Endothelial cell of umbilical vein (primary cell): ENCODE measurements around the gene DAB1. TPM values are rescaled to one million over a fixed set of nuclear protein-coding genes. Genes with fewer than 3 reads are reported as not detected.

Experiments used
- BruUV-seq: library from RNA; stranded (reverse); fragments of 400-500 nt; replicated peaks from 2 replicates; lab custom pipeline; 2021; lab: Mats Ljungman, UMichigan
- CTCF ChIA-PET: fragments of 300-600, 350-600 bp; sonication (Branson Sonifier 250); formaldehyde crosslinking; loops from one replicate; lab custom pipeline; 2021; ENCODE audit warnings: antibody characterized with exemption, inconsistent platforms; lab: Charles Lee
- POLR2A ChIA-PET: fragments of 300-600, 350-600 bp; sonication (Branson Sonifier 250); formaldehyde crosslinking; loops from one replicate; lab custom pipeline; 2021; ENCODE audit warnings: antibody characterized with exemption, inconsistent platforms; lab: Charles Lee
- DNase-seq: peaks from one replicate; pipeline ENCODE4 v3.0.0-alpha.2; 2011; ENCODE audit warnings: low read depth, low spot score
- FAIRE-seq: peaks from 2 replicates; lab custom pipeline; 2011; peaks lifted over from hg19 to GRCh38; lab: Jason Lieb, UNC
- H2AFZ ChIP-seq: 2 replicates; pipeline ENCODE4 v1.6.0; 2012; ENCODE audit warnings: low read depth, low read length, control low read depth, inconsistent platforms
- H3K27ac ChIP-seq: 2 replicates; pipeline ENCODE4 v1.5.1; 2011; ENCODE audit warnings: low read depth, mild to moderate bottlenecking, control low read depth, low read length, moderate library complexity; ENCODE audit not compliant: insufficient read depth
- H3K27me3 ChIP-seq, 2 experiments: 2 replicates each; pipeline versions ENCODE4 v1.6.0 to v1.6.1; 2011; ENCODE audit warnings: low read length in 2 of 2, mixed read lengths in 1 of 2; ENCODE audit not compliant: control insufficient read depth in 2 of 2, insufficient read depth in 2 of 2
- H3K36me3 ChIP-seq, 2 experiments: 2 replicates in 1 of 2; 3 replicates in 1 of 2; pipeline ENCODE4 v1.5.1; 2011; ENCODE audit warnings: low read length in 2 of 2, mild to moderate bottlenecking in 1 of 2, moderate library complexity in 1 of 2; ENCODE audit not compliant: control insufficient read depth in 2 of 2, insufficient read depth in 2 of 2; ENCODE audit errors: extremely low read depth in 1 of 2
- H3K4me1 ChIP-seq: 3 replicates; pipeline ENCODE4 v1.5.1; 2011; ENCODE audit warnings: mild to moderate bottlenecking, low read length; ENCODE audit not compliant: control insufficient read depth, insufficient read depth; ENCODE audit errors: extremely low read depth
- H3K4me2 ChIP-seq: 2 replicates; pipeline ENCODE4 v1.6.1; 2011; ENCODE audit warnings: low read length, control low read depth, mixed read lengths; ENCODE audit not compliant: insufficient read depth
- H3K4me3 ChIP-seq, 3 experiments: fragments of 200-600 bp in 1 of 3; sonication (generic), shearing (Covaris generic) in 1 of 3; replicated peaks in 1 of 3; 2 replicates each; pipeline ENCODE4 v1.5.1; 2011 to 2016; ENCODE audit warnings: control low read depth in 3 of 3, low read length in 3 of 3, mild to moderate bottlenecking in 2 of 3, inconsistent platforms in 1 of 3, low read depth in 1 of 3, moderate library complexity in 1 of 3; ENCODE audit not compliant: insufficient read depth in 1 of 3
- H3K79me2 ChIP-seq: 2 replicates; pipeline ENCODE4 v1.6.0; 2012; ENCODE audit warnings: low read length, inconsistent platforms; ENCODE audit not compliant: control insufficient read depth, insufficient read depth
- H3K9ac ChIP-seq: replicated peaks from 2 replicates; pipeline ENCODE3; 2011; ENCODE audit warnings: low read length, control low read depth; ENCODE audit not compliant: insufficient read depth; ENCODE audit errors: extremely low read depth
- H3K9me1 ChIP-seq: replicated peaks from 3 replicates; pipeline ENCODE4 v1.6.0; 2011; ENCODE audit warnings: mild to moderate bottlenecking, low read length; ENCODE audit not compliant: control insufficient read depth, insufficient read depth; ENCODE audit errors: extremely low read depth
- H3K9me3 ChIP-seq: replicated peaks from 2 replicates; pipeline ENCODE4 v1.5.1; 2012; ENCODE audit warnings: low read length, inconsistent platforms; ENCODE audit not compliant: control insufficient read depth, insufficient read depth
- H4K20me1 ChIP-seq: replicated peaks from 2 replicates; pipeline ENCODE3; 2011; ENCODE audit warnings: mild to moderate bottlenecking, low read length; ENCODE audit not compliant: control insufficient read depth, insufficient read depth; ENCODE audit errors: extremely low read depth
- CTCF ChIP-seq, 2 donors: IDR thresholded peaks; 1 replicate in 1 of 2; 2 replicates in 1 of 2; pipeline ENCODE4 v1.5.1; 2011; ENCODE audit warnings: low read length in 2 of 2, mild to moderate bottlenecking in 2 of 2, moderate library complexity in 2 of 2, control low read depth in 1 of 2, inconsistent platforms in 1 of 2, low read depth in 1 of 2; ENCODE audit not compliant: insufficient read depth in 1 of 2; ENCODE audit errors: extremely low read depth in 1 of 2
- EZH2 ChIP-seq: IDR thresholded peaks from 2 replicates; pipeline ENCODE4 v1.6.1; 2012; ENCODE audit warnings: borderline replicate concordance, low read depth, mild to moderate bottlenecking, moderate library complexity, low read length, inconsistent platforms; ENCODE audit not compliant: severe bottlenecking
- FOS ChIP-seq: IDR thresholded peaks from 2 replicates; pipeline ENCODE4 v1.6.1; 2011; ENCODE audit warnings: mild to moderate bottlenecking, low read length, moderate library complexity, borderline replicate concordance; ENCODE audit not compliant: insufficient read depth
- GATA2 ChIP-seq: IDR thresholded peaks from 2 replicates; pipeline ENCODE4 v1.7.0; 2011; ENCODE audit warnings: low read depth, mild to moderate bottlenecking, moderate library complexity, mixed read lengths, low read length; ENCODE audit not compliant: insufficient read length, insufficient read depth
- MAX ChIP-seq: IDR thresholded peaks from 2 replicates; pipeline ENCODE4 v1.6.1; 2011; ENCODE audit not compliant: insufficient read depth, insufficient read length
- MYC ChIP-seq: IDR thresholded peaks from one replicate; pipeline ENCODE4 v1.6.1; 2011; ENCODE audit warnings: mild to moderate bottlenecking, low read depth, low read length
- dilution Hi-C: fragments of 300-500 bp; cut with MboI; formaldehyde crosslinking; loops from one replicate; pipeline ENCODE4 v1.15.0; 2019; ENCODE audit warnings: low sequenced_read_pairs; ENCODE audit not compliant: extremely low pct_ligation_motif_present
- intact Hi-C: fragments of 100-400 bp; cut with micrococcal nuclease; formaldehyde crosslinking; loops from one replicate; pipeline ENCODE4 v1.10.0; 2022
- polyA plus RNA-seq, 4 experiments: library from polyadenylated mRNA; depleted of rRNA in 3 of 4; stranded (reverse) in 3 of 4; unstranded in 1 of 4; fragments of >200 nt; gene quantifications; 2 replicates each; pipeline versions ENCODE4 v1.2.1 to v1.2.3, GENCODE V29; 2011 to 2012; ENCODE audit warnings: missing spikeins in 1 of 4
- total RNA-seq: library from RNA; stranded (reverse); gene quantifications from 2 replicates; pipeline ENCODE4 v1.2.3, GENCODE V29; 2021

The DAB1 gene
- total and polyA plus RNA-seq, 2 donors (not counting 3 experiments of a cell fraction or from before 2014, with no cell fraction given) = not detected

- Histone ChIP-seq H3K9me3 (no peaks in the 10 kb centered on the region), H3K9me1 (no peaks in the 10 kb centered on the region), H3K4me1 (no peaks in the 10 kb centered on the region), H3K27ac (no peak overlapping the region), H2AFZ (no peak overlapping the region), H3K4me2 (no peak overlapping the region), H3K27me3 (no peaks in the 10 kb centered on the region), H4K20me1 (no peaks in the 10 kb centered on the region), H3K79me2 (no peaks in the 10 kb centered on the region), H3K4me3 (no peak overlapping the region), H3K36me3 (no peaks in the 10 kb centered on the region), H3K9ac (no peak overlapping the region)
- no peak for TF ChIP-seq MYC
- no peak for TF ChIP-seq MAX
- no peak for TF ChIP-seq GATA2
- TF ChIP-seq CTCF (IDR thresholded peaks at IDR 0.05; ENCODE audit: extremely low read depth in 1 of 2, insufficient read depth in 1 of 2, low read depth in 1 of 2, low read length in 2 of 2) = no peak
- no peak for TF ChIP-seq EZH2
- intact Hi-C loops = no loop called here
- BruUV-seq = no TSS peak
- ChIA-PET POLR2A (no interaction called here), CTCF (no interaction called here)
- no peak for FAIRE-seq
- DNase-seq = no peak
- dilution Hi-C loops = no loop called here
Measured at GRCh38 chr1:56953386-56953785, 470.5 kb downstream of the DAB1 start.

GRCh38 chr1:56952501-56952900 lies 471.4 kb downstream of the DAB1 start:
- Histone ChIP-seq H3K27me3 (no peaks in the 10 kb centered on the region), H3K4me2 (no peak overlapping the region), H3K4me3 (no peak overlapping the region), H3K79me2 (no peaks in the 10 kb centered on the region), H3K9me1 (no peaks in the 10 kb centered on the region), H3K9me3 (no peaks in the 10 kb centered on the region), H3K9ac (no peak overlapping the region), H4K20me1 (no peaks in the 10 kb centered on the region), H3K4me1 (no peaks in the 10 kb centered on the region), H3K27ac (no peak overlapping the region), H2AFZ (no peak overlapping the region), H3K36me3 (no peaks in the 10 kb centered on the region)
- TF ChIP-seq MAX (no peak), FOS (no peak)
- DNase-seq = no peak
- dilution Hi-C loops (no loop called here), intact Hi-C loops (no loop called here)
- ChIA-PET POLR2A (no interaction called here), CTCF (no interaction called here)
- BruUV-seq = no TSS peak
- no peak for FAIRE-seq
